Activated naive CD8-positive, alpha-beta T cell treated with anti-CD3 and anti-CD28 coated beads, Interleukin-2, amount 50 U/mL, for 16 hours (primary cell): ENCODE data around the gene EHD1.

ENCODE experiments used
- DNase-seq: peaks from one replicate; pipeline ENCODE4 v3.0.0-alpha.2; 2020; ENCODE audit warnings: low read depth, low spot score

Gene EHD1

GRCh38 chr11:64844330-64845128 is 33.9 kb downstream of the EHD1 start, which contains the start of gene CDC42BPG:
Gene CDC42BPG, minus strand, starts transcription at chr11:64844653. Its CDS starts 84 bp downstream, at chr11:64844569.
- peak; percentile 29 for DNase-seq

- no peak for DNase-seq
Observed at GRCh38 chr11:64843686-64844329, 34.6 kb downstream of the EHD1 start.

- DNase-seq: no peak
Observed at GRCh38 chr11:64842851-64843685, 35.4 kb downstream of the EHD1 start.

GRCh38 chr11:64842366-64842759 is 36.1 kb downstream of the EHD1 start:
- DNase-seq: no peak

GRCh38 chr11:64841592-64842365 is 36.6 kb downstream of the EHD1 start:
- no peak for DNase-seq

GRCh38 chr11:64839887-64840782 is 38.3 kb downstream of the EHD1 start:
- DNase-seq: no peak

- no peak for DNase-seq
Observed at GRCh38 chr11:64839335-64839734, 39.1 kb downstream of the EHD1 start.

- no peak for DNase-seq
Observed at GRCh38 chr11:64838600-64839334, 39.7 kb downstream of the EHD1 start.

GRCh38 chr11:64837887-64838351 is 40.5 kb downstream of the EHD1 start:
- no peak for DNase-seq

GRCh38 chr11:64836448-64837072 is 41.9 kb downstream of the EHD1 start:
- no peak for DNase-seq

GRCh38 chr11:64835616-64836447 is 42.6 kb downstream of the EHD1 start:
- DNase-seq: no peak

GRCh38 chr11:64834723-64835615 is 43.5 kb downstream of the EHD1 start:
- DNase-seq: no peak

GRCh38 chr11:64834031-64834722 is 44.2 kb downstream of the EHD1 start:
- no peak for DNase-seq

GRCh38 chr11:64833509-64833908 is 44.9 kb downstream of the EHD1 start:
- DNase-seq: no peak

- DNase-seq: no peak
Observed at GRCh38 chr11:64833198-64833502, 45.3 kb downstream of the EHD1 start.

- DNase-seq: no peak
Observed at GRCh38 chr11:64832467-64833197, 45.8 kb downstream of the EHD1 start.
